Upper lobe of left lung (tissue), 6 donors: ENCODE data around the gene REC114. TPM values are rescaled to one million over a fixed set of nuclear protein-coding genes. Genes with fewer than 3 reads are reported as not detected.

ENCODE experiments used
- ATAC-seq, 2 donors: fragments of 200-7000 bp; cut with Tn5 transposase; one replicate each; pipeline ENCODE4 v1.9.1; 2022; ENCODE audit warnings: mild to moderate bottlenecking in 2 of 2, moderate library complexity in 2 of 2; ENCODE audit not compliant: low FRiP score in 2 of 2
- DNase-seq, 2 donors: peaks; one replicate each; pipeline ENCODE4 v3.0.0-alpha.2; 2019 to 2020
- H3K27ac ChIP-seq, 4 donors: fragments of 200-600 bp; sonication (generic); one replicate each; pipeline ENCODE4 v1.5.1; 2016 to 2019
- H3K27me3 ChIP-seq, 4 donors: fragments of 200-600 bp; sonication (generic); one replicate each; pipeline ENCODE4 v1.5.1; 2017 to 2019
- H3K36me3 ChIP-seq, 4 donors: fragments of 200-600 bp; sonication (generic); one replicate each; pipeline ENCODE4 v1.5.1; 2016 to 2019
- H3K4me1 ChIP-seq, 4 donors: fragments of 200-600 bp; sonication (generic); one replicate each; pipeline ENCODE4 v1.5.1; 2018 to 2019
- H3K4me3 ChIP-seq, 4 donors: fragments of 200-600 bp; sonication (generic); one replicate each; pipeline ENCODE4 v1.5.1; 2017 to 2019; ENCODE audit warnings: mild to moderate bottlenecking in 2 of 4, moderate library complexity in 1 of 4
- H3K9me3 ChIP-seq, 4 donors: fragments of 200-600 bp; sonication (generic); one replicate each; pipeline ENCODE4 v1.5.1; 2018 to 2019
- EP300 ChIP-seq, 4 donors: sonication (generic); formaldehyde crosslinking; IDR thresholded peaks; one replicate each; pipeline ENCODE4 v1.5.1; 2017; ENCODE audit warnings: antibody characterized with exemption in 4 of 4, control low read depth in 2 of 4
- POLR2A ChIP-seq, 4 donors: fragments of 450-650 bp; IDR thresholded peaks; one replicate each; pipeline ENCODE4 v1.5.1; 2016 to 2017; ENCODE audit warnings: antibody characterized with exemption in 4 of 4, mild to moderate bottlenecking in 2 of 4
- POLR2AphosphoS5 ChIP-seq, 2 donors: sonication (generic); formaldehyde crosslinking; IDR thresholded peaks; one replicate each; pipeline ENCODE4 v1.5.1; 2017; ENCODE audit warnings: antibody characterized with exemption in 2 of 2
- WGBS, 2 donors: methylation state at CpG; one replicate each; pipeline ENCODE4 v1.1.5; 2017 to 2018; 5-methylcytosine and 5-hydroxymethylcytosine counted together
- total RNA-seq, 6 donors: library from RNA; depleted of rRNA in 4 of 6; stranded (reverse); fragments of >200 nt in 4 of 6; gene quantifications; one replicate each; pipeline versions ENCODE4 v1.1.0 to v1.2.1, GENCODE V29; 2016 to 2021
- TF ChIP-seq, protein P1 (sequence below), 6 experiments: fragments of 450-650 bp in 4 of 6; fragments of 200-600 bp in 2 of 6; sonication (generic) in 2 of 6; IDR thresholded peaks; one replicate each; pipeline ENCODE4 v1.5.1; 2016 to 2019; ENCODE audit warnings: antibody characterized with exemption in 6 of 6
- donor health status: DM: no; HTN: no; CAD: no; lungs with moderate emphysema.
- donor health status: DM: no; HTN: yes; CAD: no; lungs with severe emphysema.

The REC114 gene
- total RNA-seq, 6 donors from 2014 or later: not detected

GRCh38 chr15:73594109-73594508 is 151.1 kb downstream of the REC114 start:
- Histone ChIP-seq H3K36me3 (peaks cover 3 to 26% (median 5%) of the 10 kb centered on the region in 4 donors), H3K27me3 (no peaks in the 10 kb centered on the region), H3K4me3 (no peak overlapping the region), H3K27ac (no peak overlapping the region), H3K9me3 (no peaks in the 10 kb centered on the region), H3K4me1 (peaks cover 26 to 53% (median 40%) of the 10 kb centered on the region in 4 donors)
- TF ChIP-seq POLR2AphosphoS5 (IDR thresholded peaks at IDR 0.05) (no peak), POLR2A (IDR thresholded peaks at IDR 0.05) (no peak), EP300 (IDR thresholded peaks at IDR 0.05) (no peak)
- TF ChIP-seq, protein P1, sequence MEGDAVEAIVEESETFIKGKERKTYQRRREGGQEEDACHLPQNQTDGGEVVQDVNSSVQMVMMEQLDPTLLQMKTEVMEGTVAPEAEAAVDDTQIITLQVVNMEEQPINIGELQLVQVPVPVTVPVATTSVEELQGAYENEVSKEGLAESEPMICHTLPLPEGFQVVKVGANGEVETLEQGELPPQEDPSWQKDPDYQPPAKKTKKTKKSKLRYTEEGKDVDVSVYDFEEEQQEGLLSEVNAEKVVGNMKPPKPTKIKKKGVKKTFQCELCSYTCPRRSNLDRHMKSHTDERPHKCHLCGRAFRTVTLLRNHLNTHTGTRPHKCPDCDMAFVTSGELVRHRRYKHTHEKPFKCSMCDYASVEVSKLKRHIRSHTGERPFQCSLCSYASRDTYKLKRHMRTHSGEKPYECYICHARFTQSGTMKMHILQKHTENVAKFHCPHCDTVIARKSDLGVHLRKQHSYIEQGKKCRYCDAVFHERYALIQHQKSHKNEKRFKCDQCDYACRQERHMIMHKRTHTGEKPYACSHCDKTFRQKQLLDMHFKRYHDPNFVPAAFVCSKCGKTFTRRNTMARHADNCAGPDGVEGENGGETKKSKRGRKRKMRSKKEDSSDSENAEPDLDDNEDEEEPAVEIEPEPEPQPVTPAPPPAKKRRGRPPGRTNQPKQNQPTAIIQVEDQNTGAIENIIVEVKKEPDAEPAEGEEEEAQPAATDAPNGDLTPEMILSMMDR (IDR thresholded peaks at IDR 0.05): no peak
- 76 to 80% methylated on average over 2 of the region's 2 CpGs for WGBS, 2 donors
- DNase-seq (no peak), ATAC-seq (no peak)

DNA sequence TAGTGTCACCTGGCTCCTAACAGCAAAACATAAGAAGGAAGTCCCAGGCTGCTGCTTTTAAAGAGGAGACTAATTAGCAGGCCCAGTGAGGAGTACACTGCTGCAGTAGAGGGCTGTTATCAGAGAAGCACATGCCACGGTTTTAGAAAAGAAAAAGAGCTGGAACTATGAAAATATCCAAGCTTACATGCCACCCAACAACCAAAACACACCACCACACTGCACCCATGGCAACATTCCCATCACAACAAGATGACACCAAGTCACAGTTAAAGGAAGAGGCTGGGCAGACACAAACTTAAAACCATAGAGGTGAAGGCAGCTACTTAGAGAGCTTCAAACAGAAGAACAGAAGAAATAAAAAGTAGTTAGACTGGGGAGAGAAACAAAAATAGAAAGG is 153.2 kb downstream of the REC114 start:
- peaks cover 0 to 8% (median 4%) of the 10 kb centered on the region in 4 donors for H3K36me3 ChIP-seq
- no peak overlapping the region for H3K27ac ChIP-seq
- ATAC-seq (no peak), DNase-seq (no peak)
- TF ChIP-seq EP300 (IDR thresholded peaks at IDR 0.05): no peak
- TF ChIP-seq, protein P1 (IDR thresholded peaks at IDR 0.05): no peak
- no peak for TF ChIP-seq POLR2A (IDR thresholded peaks at IDR 0.05)
- no peak for TF ChIP-seq POLR2AphosphoS5 (IDR thresholded peaks at IDR 0.05)
- H3K27me3 ChIP-seq: no peaks in the 10 kb centered on the region
- H3K4me1 ChIP-seq: peaks cover 34 to 71% (median 57%) of the 10 kb centered on the region in 4 donors
- H3K4me3 ChIP-seq: no peak overlapping the region
- H3K9me3 ChIP-seq: no peaks in the 10 kb centered on the region
- 25 to 40% methylated on average over 1 of the region's 1 CpG for WGBS, 2 donors

- 93 to 95% methylated on average over 21 of the region's 21 CpGs for WGBS, 2 donors
- peaks cover 44 to 81% (median 67%) of the 10 kb centered on the region in 4 donors for H3K4me1 ChIP-seq
- DNase-seq (peak in 1 of 2 donors; percentile 22), ATAC-seq (no peak)
- peaks cover 0 to 4% (median 0%) of the 10 kb centered on the region in 4 donors for H3K36me3 ChIP-seq
- no peak for TF ChIP-seq EP300 (IDR thresholded peaks at IDR 0.05)
- no peak for TF ChIP-seq POLR2A (IDR thresholded peaks at IDR 0.05)
- TF ChIP-seq POLR2AphosphoS5 (IDR thresholded peaks at IDR 0.05): no peak
- TF ChIP-seq, protein P1 (IDR thresholded peaks at IDR 0.05): no peak
- H3K27me3 ChIP-seq: no peaks in the 10 kb centered on the region
- no peak overlapping the region for H3K4me3 ChIP-seq
- H3K9me3 ChIP-seq: no peaks in the 10 kb centered on the region
- H3K27ac ChIP-seq: no peak overlapping the region
These were observed 154.2 kb downstream of the REC114 start for GRCh38 chr15:73597036-73597638.

DNA sequence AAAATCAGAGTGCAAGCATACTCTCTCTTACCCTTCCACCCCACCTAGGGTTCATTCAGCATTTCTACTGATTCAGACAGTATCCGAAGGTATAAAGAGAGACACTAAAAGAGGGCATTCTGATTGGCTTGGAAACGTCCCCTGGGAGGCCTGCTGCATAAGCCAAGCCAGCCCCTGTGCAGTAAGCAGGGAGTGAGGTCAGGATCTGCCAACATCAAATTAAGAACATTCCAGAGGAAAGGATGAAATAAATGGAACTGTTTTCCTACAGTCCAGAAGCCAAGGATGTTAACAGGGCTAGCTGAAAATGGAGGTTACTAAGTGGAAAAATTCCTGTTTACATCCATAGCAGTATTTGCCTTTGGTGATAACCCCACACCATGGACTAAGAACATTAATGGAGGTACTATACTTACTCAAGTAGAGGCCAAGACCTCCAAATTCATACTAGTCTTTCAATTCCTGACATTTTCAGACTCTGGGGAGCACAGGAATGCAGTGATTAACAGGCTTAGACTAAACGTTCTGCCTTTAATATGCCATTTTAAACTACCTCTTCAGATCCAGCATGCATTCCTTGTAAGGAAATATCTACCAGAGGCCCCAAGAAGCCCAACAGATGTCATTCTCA is 155.7 kb downstream of the REC114 start:
- TF ChIP-seq POLR2AphosphoS5 (IDR thresholded peaks at IDR 0.05) (no peak), POLR2A (IDR thresholded peaks at IDR 0.05) (no peak), EP300 (IDR thresholded peaks at IDR 0.05) (no peak)
- TF ChIP-seq, protein P1 (IDR thresholded peaks at IDR 0.05): no peak
- Histone ChIP-seq H3K4me3 (no peak overlapping the region), H3K9me3 (no peaks in the 10 kb centered on the region), H3K4me1 (peaks cover 55 to 89% (median 73%) of the 10 kb centered on the region in 4 donors), H3K27me3 (no peaks in the 10 kb centered on the region), H3K27ac (no peak overlapping the region), H3K36me3 (peaks cover 0 to 4% (median 0%) of the 10 kb centered on the region in 4 donors)
- WGBS, 2 donors: 64 to 70% methylated on average over 3 of the region's 3 CpGs
- DNase-seq (no peak), ATAC-seq (peak in 1 of 2 donors; percentile 23)
